IPS-15b (cell line): ENCODE measurements around the gene CD44.

Experiments
- H3K27me3 ChIP-seq: one replicate; pipeline ENCODE4 v1.6.1; 2013; ENCODE audit warnings: low read length; ENCODE audit not compliant: control insufficient read depth, insufficient read depth
- H3K36me3 ChIP-seq: one replicate; pipeline ENCODE4 v1.6.1; 2013; ENCODE audit warnings: low read length; ENCODE audit not compliant: control insufficient read depth, insufficient read depth
- H3K4me1 ChIP-seq: one replicate; pipeline ENCODE4 v1.6.1; 2013; ENCODE audit warnings: mild to moderate bottlenecking, low read length; ENCODE audit not compliant: control insufficient read depth, insufficient read depth
- H3K4me3 ChIP-seq: one replicate; pipeline ENCODE4 v1.5.1; 2013; ENCODE audit warnings: low read depth, low read length
- H3K9ac ChIP-seq: one replicate; pipeline ENCODE4 v1.6.1; 2013; ENCODE audit warnings: low read depth, mild to moderate bottlenecking, low read length
- H3K9me3 ChIP-seq: one replicate; pipeline ENCODE4 v1.6.1; 2013; ENCODE audit warnings: mild to moderate bottlenecking, low read length; ENCODE audit not compliant: control insufficient read depth, insufficient read depth

CD44 gene

GRCh38 chr11:35173616-35174566, 34.9 kb downstream of the CD44 start:
- Histone ChIP-seq H3K9me3 (no peaks in the 10 kb centered on the region), H3K9ac (no peak overlapping the region), H3K27me3 (no peaks in the 10 kb centered on the region), H3K4me1 (peaks cover 8% of the 10 kb centered on the region), H3K36me3 (no peaks in the 10 kb centered on the region), H3K4me3 (no peak overlapping the region)

DNA sequence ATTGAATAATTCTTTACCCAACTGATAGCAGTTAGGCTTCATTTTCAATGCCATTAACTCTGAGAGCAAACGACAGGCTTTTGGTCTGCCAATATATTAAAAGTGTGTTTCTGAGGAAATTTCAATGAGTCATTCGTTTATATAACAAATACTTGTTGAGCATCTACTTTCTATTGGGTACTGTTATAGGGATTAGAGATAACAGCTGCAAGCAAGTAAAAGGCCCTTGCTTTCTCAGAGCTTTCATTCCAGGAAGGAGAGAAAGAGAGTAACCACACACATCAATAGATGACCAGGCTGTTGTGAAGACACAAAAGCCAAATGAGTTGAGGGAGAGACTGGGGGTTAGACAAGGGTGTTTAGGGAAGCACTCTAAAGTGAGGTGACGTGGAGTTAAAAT, 35.7 kb downstream of the CD44 start:
- Histone ChIP-seq H3K27me3 (no peaks in the 10 kb centered on the region), H3K9me3 (no peaks in the 10 kb centered on the region), H3K4me3 (no peak overlapping the region), H3K9ac (no peak overlapping the region), H3K4me1 (peaks cover 8% of the 10 kb centered on the region), H3K36me3 (no peaks in the 10 kb centered on the region)

DNA sequence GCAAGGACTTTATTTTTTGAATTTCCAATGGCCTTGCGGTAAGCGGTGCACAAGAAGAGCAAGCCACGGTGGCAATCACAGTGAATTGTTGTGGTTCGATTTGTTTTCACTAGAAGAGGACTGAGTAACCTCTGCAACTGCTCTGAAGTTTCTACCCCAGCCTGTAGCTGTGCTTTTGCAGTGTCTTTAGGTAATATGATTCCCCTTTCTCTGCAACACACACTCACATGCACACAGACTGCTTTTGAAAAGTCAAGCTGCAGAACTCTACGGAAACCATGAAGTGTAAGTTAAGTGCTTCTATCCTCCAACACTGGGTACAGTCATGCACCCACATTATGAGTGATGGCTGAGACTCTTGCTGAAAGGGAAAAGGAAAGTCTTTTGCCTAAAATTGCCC, 38.4 kb downstream of the CD44 start:
- peaks cover 8% of the 10 kb centered on the region for H3K4me1 ChIP-seq
- H3K27me3 ChIP-seq: no peaks in the 10 kb centered on the region
- no peaks in the 10 kb centered on the region for H3K36me3 ChIP-seq
- no peak overlapping the region for H3K9ac ChIP-seq
- no peaks in the 10 kb centered on the region for H3K9me3 ChIP-seq
- no peak overlapping the region for H3K4me3 ChIP-seq

DNA sequence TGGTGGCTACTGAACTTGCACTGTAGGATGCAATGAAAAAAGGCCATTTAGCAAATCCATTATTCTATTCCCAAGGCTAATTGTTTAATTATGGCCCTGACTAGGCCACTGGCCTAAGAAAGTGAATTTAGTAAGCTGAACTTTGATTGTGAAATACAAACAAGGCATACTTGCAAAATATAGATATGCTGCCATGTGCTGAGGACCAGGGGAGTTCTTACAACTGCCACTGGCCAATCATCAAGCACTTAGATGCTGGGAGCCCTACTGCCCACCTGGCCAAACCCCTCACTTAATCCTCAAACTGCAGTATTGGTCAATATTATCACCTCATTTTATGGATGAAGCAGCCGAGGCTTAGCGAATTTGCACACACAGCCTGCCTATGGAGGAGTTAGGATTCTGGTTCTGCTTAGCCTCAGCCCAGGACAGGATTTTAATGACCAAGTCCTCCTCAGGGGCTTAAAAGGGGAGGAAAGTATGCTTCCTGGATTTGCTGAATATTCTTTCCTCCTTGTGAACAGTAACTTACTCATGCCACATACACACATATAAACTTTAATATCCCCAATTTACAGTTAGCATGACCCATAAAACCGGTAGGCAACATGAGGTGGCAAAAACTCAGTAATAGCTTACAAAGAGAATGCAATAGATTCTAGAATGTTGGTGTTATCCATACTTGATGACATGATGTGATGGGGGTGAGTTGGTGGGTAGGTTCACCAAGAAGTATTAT, 39.3 kb downstream of the CD44 start:
- Histone ChIP-seq H3K9ac (no peak overlapping the region), H3K36me3 (no peaks in the 10 kb centered on the region), H3K4me1 (peaks cover 2% of the 10 kb centered on the region), H3K9me3 (no peaks in the 10 kb centered on the region), H3K4me3 (no peak overlapping the region), H3K27me3 (no peaks in the 10 kb centered on the region)

DNA sequence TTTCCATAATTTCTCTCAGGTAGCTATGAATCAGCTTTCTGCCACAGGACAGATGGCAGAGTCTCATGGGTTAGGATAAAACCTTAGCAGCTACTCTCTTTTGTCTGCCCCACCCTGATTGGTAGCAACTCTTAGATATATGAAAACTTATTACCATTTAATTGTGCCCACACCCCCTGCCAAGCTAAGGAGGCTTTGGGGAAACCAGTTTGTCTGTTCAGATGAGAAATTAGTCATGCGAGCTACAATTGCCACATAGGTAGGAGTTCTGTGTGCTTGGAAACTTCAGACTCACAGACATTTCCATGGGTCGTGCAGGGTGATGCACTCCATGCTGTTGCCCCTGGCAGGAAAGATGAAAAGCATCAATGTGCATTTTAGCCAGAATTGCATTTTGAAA, 39.9 kb downstream of the CD44 start:
- H3K36me3 ChIP-seq: no peaks in the 10 kb centered on the region
- no peaks in the 10 kb centered on the region for H3K27me3 ChIP-seq
- no peak overlapping the region for H3K4me3 ChIP-seq
- H3K9ac ChIP-seq: no peak overlapping the region
- no peaks in the 10 kb centered on the region for H3K9me3 ChIP-seq
- H3K4me1 ChIP-seq: no peaks in the 10 kb centered on the region

DNA sequence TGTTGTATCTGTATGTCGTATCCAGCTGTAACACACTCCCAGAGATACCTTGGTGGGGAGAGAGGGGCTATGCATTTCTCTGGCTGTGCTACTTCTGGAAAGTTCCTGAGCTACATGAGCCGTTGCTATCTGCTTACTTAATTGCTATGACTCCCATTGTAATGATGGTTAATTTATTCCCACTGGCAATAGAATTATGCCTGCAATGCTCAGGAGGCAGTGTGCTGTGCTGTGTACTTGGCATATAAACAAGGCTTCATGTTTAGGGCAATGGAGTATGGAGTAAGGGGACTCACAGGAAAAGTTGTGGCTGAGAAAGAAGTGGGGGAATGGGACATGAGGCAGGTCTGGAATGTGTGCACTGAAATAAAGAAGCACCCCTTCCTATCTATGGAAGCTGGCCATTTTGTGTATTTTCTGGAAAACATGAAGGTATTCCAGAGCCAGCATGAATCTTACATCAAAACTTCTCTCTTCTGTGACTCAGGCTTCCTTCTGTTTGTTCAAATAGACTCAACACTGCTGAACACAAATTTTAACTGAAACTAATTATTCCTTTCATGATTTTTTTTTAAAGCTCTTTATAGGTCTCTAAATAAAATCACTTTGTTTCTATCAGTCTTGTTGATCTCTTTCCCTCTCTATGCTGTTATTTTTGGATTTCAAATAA, 40.6 kb downstream of the CD44 start:
- no peaks in the 10 kb centered on the region for H3K36me3 ChIP-seq
- no peaks in the 10 kb centered on the region for H3K9me3 ChIP-seq
- no peaks in the 10 kb centered on the region for H3K27me3 ChIP-seq
- H3K9ac ChIP-seq: no peak overlapping the region
- no peaks in the 10 kb centered on the region for H3K4me1 ChIP-seq
- no peak overlapping the region for H3K4me3 ChIP-seq

GRCh38 chr11:35180317-35181233, 41.6 kb downstream of the CD44 start:
- no peak overlapping the region for H3K4me3 ChIP-seq
- no peaks in the 10 kb centered on the region for H3K27me3 ChIP-seq
- no peaks in the 10 kb centered on the region for H3K9me3 ChIP-seq
- H3K36me3 ChIP-seq: no peaks in the 10 kb centered on the region
- no peaks in the 10 kb centered on the region for H3K4me1 ChIP-seq
- no peak overlapping the region for H3K9ac ChIP-seq

DNA sequence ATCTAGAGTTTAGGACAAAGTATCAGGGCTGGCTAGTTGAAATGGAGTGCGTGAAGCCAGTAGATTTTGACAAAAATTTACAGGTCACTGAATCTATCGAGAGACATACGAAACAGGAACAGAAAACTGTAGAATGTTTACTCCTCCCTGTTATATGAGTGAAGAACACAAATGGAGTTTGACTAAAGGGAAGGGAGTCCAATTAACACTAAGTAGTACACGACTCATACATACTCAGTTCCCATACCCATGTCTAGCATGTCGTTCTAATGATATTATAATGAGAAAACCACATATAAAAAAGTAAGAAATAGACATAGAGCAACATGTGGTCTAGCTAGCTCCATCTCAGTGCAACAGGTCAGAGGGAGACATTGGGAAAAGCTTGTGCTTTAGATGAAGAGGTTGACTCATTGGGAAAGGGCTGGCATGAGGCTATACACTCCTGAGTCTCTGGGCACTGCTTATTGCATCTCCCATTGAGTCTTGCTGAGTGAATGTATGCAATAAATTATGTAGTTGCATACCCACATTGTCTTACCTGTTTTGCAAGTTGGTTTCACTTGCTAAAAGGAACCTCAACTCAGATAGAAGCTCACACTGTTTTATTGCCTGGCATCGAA, 43.5 kb downstream of the CD44 start:
- Histone ChIP-seq H3K36me3 (no peaks in the 10 kb centered on the region), H3K9me3 (no peaks in the 10 kb centered on the region), H3K9ac (no peak overlapping the region), H3K4me3 (no peak overlapping the region), H3K4me1 (no peaks in the 10 kb centered on the region), H3K27me3 (no peaks in the 10 kb centered on the region)

DNA sequence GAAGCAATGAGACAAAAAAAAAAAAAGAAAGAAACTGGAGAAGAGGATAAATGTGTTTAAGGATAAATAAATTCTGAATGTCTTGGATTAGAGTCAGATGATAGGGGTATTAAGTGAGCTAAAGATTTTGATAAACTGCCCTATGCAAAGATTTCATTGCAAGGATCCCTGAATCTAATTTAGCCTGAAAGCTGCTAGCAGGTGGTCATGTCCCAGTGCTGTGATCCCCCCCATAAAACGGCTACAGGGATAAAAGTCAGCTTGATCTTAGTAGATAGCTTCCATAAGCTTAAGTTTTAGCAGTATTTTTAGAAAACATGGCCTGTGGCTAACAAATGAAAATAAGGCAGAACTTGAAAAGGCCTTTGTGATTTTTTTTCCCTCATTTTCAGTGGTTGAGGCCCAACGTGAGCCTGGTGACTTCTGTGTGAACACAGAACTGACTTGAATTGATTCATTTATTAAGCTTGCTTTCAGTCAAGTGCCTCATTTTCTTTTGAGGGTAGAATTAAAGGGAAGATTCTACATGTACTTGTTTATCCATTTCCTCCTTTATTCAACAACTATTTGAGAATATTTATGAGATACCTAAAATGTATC, 44.5 kb downstream of the CD44 start:
- Histone ChIP-seq H3K9me3 (no peaks in the 10 kb centered on the region), H3K4me1 (no peaks in the 10 kb centered on the region), H3K9ac (no peak overlapping the region), H3K36me3 (no peaks in the 10 kb centered on the region), H3K27me3 (no peaks in the 10 kb centered on the region), H3K4me3 (no peak overlapping the region)

GRCh38 chr11:35185696-35186095, 46.7 kb downstream of the CD44 start:
- Histone ChIP-seq H3K9ac (no peak overlapping the region), H3K27me3 (no peaks in the 10 kb centered on the region), H3K9me3 (no peaks in the 10 kb centered on the region), H3K4me3 (no peak overlapping the region), H3K36me3 (no peaks in the 10 kb centered on the region), H3K4me1 (no peaks in the 10 kb centered on the region)
